Neural progenitor cell (in vitro differentiated cells): ENCODE measurements around the gene HPCA. TPM values are rescaled to one million over a fixed set of nuclear protein-coding genes. Genes with fewer than 3 reads are reported as not detected.

Experiments used
- DNase-seq: peaks from one replicate; pipeline ENCODE4 v3.0.0-alpha.2; 2016; ENCODE audit warnings: low spot score
- H2AFZ ChIP-seq: fragments of 200-600 bp; sonication (generic); replicated peaks from 2 replicates; pipeline ENCODE4 v1.6.1; 2016; ENCODE audit warnings: antibody characterized with exemption
- H3F3A ChIP-seq: fragments of 200-600 bp; sonication (generic); 2 replicates; pipeline ENCODE4 v1.6.1; 2016; ENCODE audit warnings: antibody characterized with exemption, low read depth
- H3K27ac ChIP-seq: fragments of 200-600 bp; sonication (generic); 2 replicates; pipeline ENCODE4 v1.5.1; 2016; ENCODE audit warnings: mild to moderate bottlenecking
- H3K27me3 ChIP-seq: fragments of 200-600 bp; sonication (generic); 2 replicates; pipeline ENCODE4 v1.6.1; 2016; ENCODE audit warnings: mild to moderate bottlenecking, moderate library complexity
- H3K36me3 ChIP-seq: fragments of 200-600 bp; sonication (generic); 2 replicates; pipeline ENCODE4 v1.5.1; 2016
- H3K4me1 ChIP-seq: fragments of 200-600 bp; sonication (generic); 2 replicates; pipeline ENCODE4 v1.6.1; 2016; ENCODE audit warnings: mixed run types
- H3K4me2 ChIP-seq: fragments of 200-600 bp; sonication (generic); 2 replicates; pipeline ENCODE4 v1.6.1; 2016
- H3K4me3 ChIP-seq: fragments of 200-600 bp; sonication (generic); 2 replicates; pipeline ENCODE4 v1.5.1; 2016
- H3K79me2 ChIP-seq: fragments of 200-600 bp; sonication (generic); 2 replicates; pipeline ENCODE4 v1.6.1; 2016; ENCODE audit warnings: low read depth
- H3K9ac ChIP-seq: fragments of 200-600 bp; sonication (generic); 2 replicates; pipeline ENCODE4 v1.6.1; 2016
- H3K9me3 ChIP-seq: fragments of 200-600 bp; sonication (generic); 2 replicates; pipeline ENCODE4 v1.5.1; 2016; ENCODE audit warnings: low read depth
- H4K20me1 ChIP-seq: fragments of 200-600 bp; sonication (generic); 2 replicates; pipeline ENCODE4 v1.6.1; 2016; ENCODE audit warnings: low read depth
- H3K27ac Mint-ChIP-seq: 3 replicates; pipeline ENCODE4 v1.8.0; 2021; ENCODE audit warnings: mixed read lengths
- H3K27me3 Mint-ChIP-seq: 2 replicates; pipeline ENCODE4 v1.8.0; 2022; ENCODE audit warnings: low read depth, mild to moderate bottlenecking, inconsistent platforms, moderate library complexity, mixed read lengths; ENCODE audit not compliant: insufficient read depth
- H3K36me3 Mint-ChIP-seq: 3 replicates; pipeline ENCODE4 v1.8.0; 2021; ENCODE audit warnings: mixed read lengths
- H3K4me1 Mint-ChIP-seq: 3 replicates; pipeline ENCODE4 v1.8.0; 2021; ENCODE audit warnings: mixed read lengths
- H3K4me3 Mint-ChIP-seq: 3 replicates; pipeline ENCODE4 v1.8.0; 2021; ENCODE audit warnings: mild to moderate bottlenecking, moderate library complexity, mixed read lengths
- H3K9me3 Mint-ChIP-seq: 3 replicates; pipeline ENCODE4 v1.8.0; 2020; ENCODE audit warnings: mixed read lengths
- EZH2 ChIP-seq: fragments of 200-600 bp; sonication (generic); IDR thresholded peaks from 2 replicates; pipeline ENCODE4 v1.6.1; 2017; ENCODE audit warnings: antibody characterized with exemption, mild to moderate bottlenecking, moderate library complexity
- EZH2phosphoT487 ChIP-seq: fragments of 200-600 bp; sonication (generic); IDR thresholded peaks from 2 replicates; pipeline ENCODE4 v1.6.1; 2017; ENCODE audit warnings: antibody characterized with exemption
- total RNA-seq: library from RNA; depleted of rRNA; stranded (reverse); fragments of >200 nt; gene quantifications from 2 replicates; pipeline ENCODE4 v1.2.3, GENCODE V29; 2015; ENCODE audit warnings: low replicate concordance
- TF ChIP-seq, protein P1 (sequence below): fragments of 200-600 bp; sonication (generic); IDR thresholded peaks from 2 replicates; pipeline ENCODE4 v1.5.1; 2017; ENCODE audit warnings: antibody characterized with exemption, mild to moderate bottlenecking

The HPCA gene
- total RNA-seq: 1.0 TPM in 1 of 2 replicates, not detected in the other

DNA sequence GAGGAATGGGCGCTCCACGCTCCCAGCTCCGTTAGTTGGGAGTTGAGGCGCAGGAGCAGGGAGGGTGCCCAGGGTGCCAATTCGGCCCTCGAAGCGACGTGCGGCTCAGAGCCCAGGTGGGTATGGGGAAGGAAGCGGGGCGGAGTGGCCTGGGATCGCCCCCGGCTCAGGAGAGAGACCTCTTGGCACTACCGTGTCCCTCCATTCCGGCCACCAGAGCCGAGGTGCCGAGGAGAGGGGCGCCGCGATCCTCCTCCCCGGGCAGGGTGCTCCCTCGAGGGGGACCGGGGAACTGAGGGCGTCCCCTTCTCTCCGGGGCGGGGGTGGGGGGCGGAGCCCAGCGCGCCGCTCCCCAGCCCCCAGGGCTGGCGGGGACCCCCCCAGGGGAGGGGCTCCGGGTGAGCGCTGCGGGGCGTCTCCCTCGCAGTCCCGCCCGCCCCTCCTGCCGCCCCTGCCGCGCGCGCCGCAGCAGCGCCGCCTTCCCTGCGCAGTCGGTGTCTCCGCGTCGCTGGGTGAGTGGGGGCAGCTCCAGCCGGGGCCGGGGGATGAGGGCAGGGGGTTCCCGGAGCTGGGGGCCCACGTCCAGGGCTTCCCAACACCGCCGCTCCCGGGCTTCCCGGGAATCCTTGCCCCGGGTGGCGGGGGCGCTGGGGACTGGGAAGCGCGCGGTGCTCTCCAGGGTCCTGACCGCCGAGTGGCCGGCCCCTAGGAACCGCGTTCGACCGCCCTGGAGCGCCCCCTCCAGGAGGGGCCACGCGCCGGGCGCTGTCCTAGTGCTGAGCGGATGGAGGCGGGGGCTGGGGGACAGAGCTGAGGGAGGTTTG, at the start of gene HPCA:
Gene HPCA (plus strand): TSS at position 488 of the 824 bp plus-strand sequence. CDS start 2,408 bp downstream, outside the sequence.
- Histone ChIP-seq H3K4me1 (peaks cover 16% of the 10 kb centered on the region), H3K27me3 (peaks cover 68% of the 10 kb centered on the region), H3K9me3 (no peaks in the 10 kb centered on the region), H3K79me2 (no peaks in the 10 kb centered on the region), H3K9ac (no peak within 1 kb of the TSS), H3F3A (no peaks in the 10 kb centered on the region), H2AFZ (no peak within 1 kb of the TSS), H3K4me2 (peak within 1 kb of the TSS; percentile 78), H3K36me3 (no peaks in the 10 kb centered on the region), H3K27ac (no peak within 1 kb of the TSS), H4K20me1 (peaks cover 45% of the 10 kb centered on the region), H3K4me3 (peak within 1 kb of the TSS; percentile 41)
- peak; percentile 96 for DNase-seq
- TF ChIP-seq EZH2 (no peak), EZH2phosphoT487 (no peak)
- TF ChIP-seq, protein P1, sequence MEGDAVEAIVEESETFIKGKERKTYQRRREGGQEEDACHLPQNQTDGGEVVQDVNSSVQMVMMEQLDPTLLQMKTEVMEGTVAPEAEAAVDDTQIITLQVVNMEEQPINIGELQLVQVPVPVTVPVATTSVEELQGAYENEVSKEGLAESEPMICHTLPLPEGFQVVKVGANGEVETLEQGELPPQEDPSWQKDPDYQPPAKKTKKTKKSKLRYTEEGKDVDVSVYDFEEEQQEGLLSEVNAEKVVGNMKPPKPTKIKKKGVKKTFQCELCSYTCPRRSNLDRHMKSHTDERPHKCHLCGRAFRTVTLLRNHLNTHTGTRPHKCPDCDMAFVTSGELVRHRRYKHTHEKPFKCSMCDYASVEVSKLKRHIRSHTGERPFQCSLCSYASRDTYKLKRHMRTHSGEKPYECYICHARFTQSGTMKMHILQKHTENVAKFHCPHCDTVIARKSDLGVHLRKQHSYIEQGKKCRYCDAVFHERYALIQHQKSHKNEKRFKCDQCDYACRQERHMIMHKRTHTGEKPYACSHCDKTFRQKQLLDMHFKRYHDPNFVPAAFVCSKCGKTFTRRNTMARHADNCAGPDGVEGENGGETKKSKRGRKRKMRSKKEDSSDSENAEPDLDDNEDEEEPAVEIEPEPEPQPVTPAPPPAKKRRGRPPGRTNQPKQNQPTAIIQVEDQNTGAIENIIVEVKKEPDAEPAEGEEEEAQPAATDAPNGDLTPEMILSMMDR: peak; percentile 91
- Mint-ChIP-seq H3K4me1 (peaks cover 14% of the 10 kb centered on the region), H3K9me3 (no peaks in the 10 kb centered on the region), H3K27me3 (peaks cover 53% of the 10 kb centered on the region), H3K36me3 (no peaks in the 10 kb centered on the region), H3K4me3 (peak within 1 kb of the TSS; percentile 58), H3K27ac (no peak within 1 kb of the TSS)

DNA sequence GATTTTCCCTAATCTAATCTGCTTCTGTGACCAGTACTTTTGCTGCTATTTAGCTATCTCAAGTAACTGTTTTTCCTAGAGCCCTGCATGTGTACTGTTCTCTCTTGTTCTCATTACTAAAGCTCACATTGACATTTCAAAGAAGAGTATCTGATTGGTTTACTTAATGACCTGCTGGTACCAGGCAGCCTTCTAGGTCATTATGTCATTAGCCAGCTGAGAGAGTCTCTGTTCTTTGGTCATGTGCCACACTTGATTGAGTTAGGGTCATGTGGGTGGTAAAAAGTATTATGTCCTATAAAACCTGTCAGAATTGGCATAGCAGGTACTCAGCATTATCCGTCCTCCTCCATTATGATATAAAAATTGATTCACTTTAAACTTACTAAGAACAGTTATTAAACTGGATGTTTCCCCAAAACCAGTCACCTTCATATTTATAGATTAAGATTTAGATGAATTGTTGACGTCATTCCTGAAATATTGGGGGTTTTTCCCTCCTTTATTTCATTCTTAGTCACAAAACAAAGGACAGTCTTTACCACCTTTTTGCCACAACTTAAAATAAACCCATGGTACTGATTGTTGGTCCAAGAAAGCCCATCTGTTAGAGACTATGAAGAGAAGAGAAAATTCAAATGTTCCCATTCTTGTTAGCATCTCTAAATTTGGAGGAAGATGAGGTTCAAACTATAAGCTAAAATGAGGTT, 37.8 kb upstream of the HPCA start:
- peaks cover 4% of the 10 kb centered on the region for H3K27me3 Mint-ChIP-seq
- Histone ChIP-seq H2AFZ (no peak overlapping the region), H3K36me3 (no peaks in the 10 kb centered on the region), H3K4me2 (no peak overlapping the region), H3K79me2 (no peaks in the 10 kb centered on the region), H3K4me3 (no peak overlapping the region), H3K9me3 (no peaks in the 10 kb centered on the region), H3K27ac (no peak overlapping the region), H3K27me3 (no peaks in the 10 kb centered on the region), H3K4me1 (no peaks in the 10 kb centered on the region), H3F3A (peaks cover 18% of the 10 kb centered on the region), H3K9ac (no peak overlapping the region), H4K20me1 (no peaks in the 10 kb centered on the region)
- TF ChIP-seq, protein P1: no peak
- no peak for TF ChIP-seq EZH2phosphoT487
- TF ChIP-seq EZH2: no peak
- H3K27ac Mint-ChIP-seq: no peak overlapping the region
- H3K36me3 Mint-ChIP-seq: peaks cover 25% of the 10 kb centered on the region
- no peak overlapping the region for H3K4me3 Mint-ChIP-seq
- H3K9me3 Mint-ChIP-seq: peaks cover 3% of the 10 kb centered on the region
- DNase-seq: no peak
- H3K4me1 Mint-ChIP-seq: no peaks in the 10 kb centered on the region

DNA sequence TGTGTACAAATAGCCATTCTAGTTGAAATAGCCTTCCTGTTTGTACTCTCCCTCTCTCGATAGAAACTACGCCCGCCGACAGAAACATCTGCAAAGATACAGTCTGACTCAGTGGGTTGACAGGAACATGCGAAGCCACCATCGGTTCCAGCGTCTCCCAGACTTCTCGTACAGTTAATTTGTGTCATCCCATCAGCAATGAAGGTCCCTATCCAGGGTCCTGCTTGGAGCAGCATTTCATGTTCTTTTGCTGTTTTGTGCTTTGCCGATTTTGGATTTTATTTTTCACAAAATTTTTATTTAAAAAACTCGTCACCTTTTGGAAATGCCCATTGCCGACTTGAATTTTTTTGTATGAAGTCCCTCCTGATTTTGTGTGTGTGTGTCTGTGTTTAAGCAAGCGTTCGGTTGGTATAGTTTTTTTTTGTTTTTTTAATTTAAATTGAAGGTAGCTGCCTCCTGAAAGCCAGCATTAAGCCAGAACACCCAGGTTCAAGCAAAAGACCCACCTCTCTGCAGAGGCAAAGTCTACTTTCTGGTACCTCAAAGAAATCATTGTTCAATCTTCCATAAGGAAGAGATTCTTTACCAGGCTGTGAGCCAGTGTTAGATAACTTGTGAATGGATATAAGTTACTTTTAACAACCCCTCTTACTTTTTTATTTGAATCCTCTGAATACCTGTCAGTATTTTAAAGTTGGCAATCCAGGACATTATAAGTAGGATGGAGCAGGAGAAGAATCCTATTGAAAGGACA, 30.3 kb upstream of the HPCA start:
- no peak overlapping the region for H3K9ac ChIP-seq
- Mint-ChIP-seq H3K4me3 (no peak overlapping the region), H3K36me3 (peaks cover 26% of the 10 kb centered on the region), H3K4me1 (no peaks in the 10 kb centered on the region), H3K9me3 (no peaks in the 10 kb centered on the region), H3K27me3 (peaks cover 2% of the 10 kb centered on the region), H3K27ac (no peak overlapping the region)
- H3K36me3 ChIP-seq: peaks cover 4% of the 10 kb centered on the region
- no peaks in the 10 kb centered on the region for H3K4me1 ChIP-seq
- H3F3A ChIP-seq: no peaks in the 10 kb centered on the region
- H4K20me1 ChIP-seq: no peaks in the 10 kb centered on the region
- H3K9me3 ChIP-seq: no peaks in the 10 kb centered on the region
- no peak overlapping the region for H2AFZ ChIP-seq
- H3K79me2 ChIP-seq: no peaks in the 10 kb centered on the region
- no peak overlapping the region for H3K27ac ChIP-seq
- no peak overlapping the region for H3K4me2 ChIP-seq
- TF ChIP-seq, protein P1: no peak
- TF ChIP-seq EZH2: no peak
- no peak for TF ChIP-seq EZH2phosphoT487
- no peaks in the 10 kb centered on the region for H3K27me3 ChIP-seq
- H3K4me3 ChIP-seq: no peak overlapping the region
- DNase-seq: no peak
